ENCODE data around the gene CDK4.
A peak's percentile ranks its signal among the peaks of the same experiment; 100 is the strongest.
"Not testable (repeated sequence)": the region's sequence is repeated elsewhere in the genome, so short reads cannot be mapped to it uniquely, and the experiment has no call there.

CDK4 gene

DNA sequence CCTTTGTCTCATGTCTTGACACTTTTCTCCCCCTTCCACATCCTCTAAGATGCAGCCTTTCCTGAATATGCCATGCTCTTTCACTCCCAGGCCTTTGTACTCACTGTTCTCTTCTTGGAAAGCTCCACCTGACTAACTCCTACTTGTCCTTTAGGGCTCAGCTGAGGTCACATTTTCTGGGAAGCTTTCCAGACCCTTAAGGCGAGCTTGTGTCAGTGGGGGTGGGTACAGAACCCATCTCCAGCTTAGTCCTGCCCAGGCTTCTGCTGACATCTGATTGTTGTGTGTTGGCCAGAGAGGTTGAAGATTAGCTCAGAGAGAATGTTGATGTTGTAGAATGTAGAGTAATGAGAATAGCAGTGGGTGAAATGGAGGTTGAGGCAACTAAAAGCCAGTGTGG lies 27.6 kb upstream of the CDK4 start:
- H3K36me3 Mint-ChIP-seq, result peaks cover 15% of the 10 kb centered on the region

DNA sequence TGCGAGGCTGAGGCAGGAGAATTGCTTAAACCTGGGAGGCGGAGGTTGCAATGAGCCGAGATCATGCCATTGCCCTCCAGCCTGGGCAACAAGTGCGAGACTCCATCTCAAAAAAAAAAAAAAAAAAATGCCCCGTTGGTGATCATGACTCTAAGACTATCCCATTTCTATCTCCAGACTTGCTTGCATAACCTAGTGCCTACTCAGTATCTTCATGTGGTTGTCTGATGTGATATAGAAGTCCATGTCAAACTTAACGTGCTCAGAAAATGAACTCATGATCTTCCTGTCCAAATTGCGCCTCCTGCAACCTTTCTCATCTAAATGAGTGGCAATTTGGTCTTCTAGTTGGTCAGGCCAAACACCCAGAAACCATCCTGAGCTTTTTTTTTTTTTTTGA lies 25.8 kb upstream of the CDK4 start:
- no peak for DNase-seq
- H3K4me3 Mint-ChIP-seq, result no peak overlapping the region
- CTCF ChIA-PET, result no interaction called here
- peaks cover 2% of the 10 kb centered on the region for H3K27me3 Mint-ChIP-seq
- H3K36me3 Mint-ChIP-seq, result peaks cover 12% of the 10 kb centered on the region
- H3K27ac Mint-ChIP-seq, result no peak overlapping the region
- peaks cover 48% of the 10 kb centered on the region for H3K4me1 Mint-ChIP-seq
- no peaks in the 10 kb centered on the region for H3K9me3 Mint-ChIP-seq

More for the DNA sequence above, 27.6 kb upstream of the CDK4 start:
- CTCF ChIA-PET, result interaction anchor here (1.1 to 2.0 kb wide), 4 partner anchors 14 to 125 kb away, joined by 3 to 10 read pairs (median 6); no protein-coding TSS in a partner anchor
- H3K9me3 Mint-ChIP-seq, result no peaks in the 10 kb centered on the region
- no peak overlapping the region for H3K27ac Mint-ChIP-seq
- no peak for DNase-seq
- H3K27me3 Mint-ChIP-seq, result no peaks in the 10 kb centered on the region
- no peak overlapping the region for H3K4me3 Mint-ChIP-seq
- H3K4me1 Mint-ChIP-seq, result peaks cover 50% of the 10 kb centered on the region

DNA sequence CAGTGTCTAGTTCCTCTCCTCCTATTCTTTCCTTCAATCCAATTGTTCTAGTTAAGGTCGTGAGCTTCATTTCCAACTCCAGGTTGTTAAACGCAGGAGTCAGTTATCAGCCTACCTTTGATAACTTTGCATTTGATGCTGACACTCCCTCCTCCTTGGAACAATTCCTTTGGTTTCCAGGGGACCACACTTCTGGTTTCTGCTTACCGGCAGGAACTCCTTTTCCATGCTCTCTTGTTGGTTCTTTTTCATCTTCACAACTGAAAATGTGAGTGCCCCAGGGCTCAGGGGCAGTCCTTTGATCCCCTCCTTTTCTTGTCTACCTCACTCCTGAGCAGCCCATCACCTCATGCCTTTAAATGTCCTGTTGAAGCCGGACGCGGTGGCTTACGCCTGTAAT lies 25.3 kb upstream of the CDK4 start:
- H3K36me3 Mint-ChIP-seq, result peaks cover 7% of the 10 kb centered on the region

DNA sequence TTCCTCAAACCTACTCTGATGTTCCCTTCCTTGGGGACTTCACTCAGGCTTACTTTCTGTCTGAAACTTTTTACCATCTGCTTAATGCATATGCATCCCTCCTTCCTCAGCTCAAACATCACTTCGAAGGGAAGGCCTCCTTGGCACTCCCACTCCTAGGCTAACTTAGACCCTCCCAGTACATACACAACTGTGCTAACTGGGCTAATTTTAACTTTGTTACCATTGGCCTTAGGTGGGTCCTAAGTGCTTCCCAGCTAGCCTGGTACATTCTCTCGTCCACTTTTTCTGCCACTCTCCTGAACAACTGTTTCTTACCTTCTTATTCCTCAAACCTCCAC lies 24.1 kb upstream of the CDK4 start:
- CTCF ChIA-PET, result interaction anchor here (1.6 to 1.7 kb wide), 2 partner anchors 17 to 27 kb away, joined by 3 to 5 read pairs; no protein-coding TSS in a partner anchor
- H3K9me3 Mint-ChIP-seq, result no peaks in the 10 kb centered on the region
- H3K4me1 Mint-ChIP-seq, result peaks cover 40% of the 10 kb centered on the region
- H3K4me3 Mint-ChIP-seq, result no peak overlapping the region
- H3K27ac Mint-ChIP-seq, result no peak overlapping the region
- H3K27me3 Mint-ChIP-seq, result peaks cover 6% of the 10 kb centered on the region
- no peak for DNase-seq
- H3K36me3 Mint-ChIP-seq, result peaks cover 10% of the 10 kb centered on the region

More for the DNA sequence above, 25.3 kb upstream of the CDK4 start:
- H3K4me1 Mint-ChIP-seq, result peaks cover 44% of the 10 kb centered on the region
- DNase-seq, result no peak
- H3K27me3 Mint-ChIP-seq, result peaks cover 6% of the 10 kb centered on the region
- no peak overlapping the region for H3K27ac Mint-ChIP-seq
- no peak overlapping the region for H3K4me3 Mint-ChIP-seq
- CTCF ChIA-PET, result no interaction called here
- H3K9me3 Mint-ChIP-seq, result no peaks in the 10 kb centered on the region

DNA sequence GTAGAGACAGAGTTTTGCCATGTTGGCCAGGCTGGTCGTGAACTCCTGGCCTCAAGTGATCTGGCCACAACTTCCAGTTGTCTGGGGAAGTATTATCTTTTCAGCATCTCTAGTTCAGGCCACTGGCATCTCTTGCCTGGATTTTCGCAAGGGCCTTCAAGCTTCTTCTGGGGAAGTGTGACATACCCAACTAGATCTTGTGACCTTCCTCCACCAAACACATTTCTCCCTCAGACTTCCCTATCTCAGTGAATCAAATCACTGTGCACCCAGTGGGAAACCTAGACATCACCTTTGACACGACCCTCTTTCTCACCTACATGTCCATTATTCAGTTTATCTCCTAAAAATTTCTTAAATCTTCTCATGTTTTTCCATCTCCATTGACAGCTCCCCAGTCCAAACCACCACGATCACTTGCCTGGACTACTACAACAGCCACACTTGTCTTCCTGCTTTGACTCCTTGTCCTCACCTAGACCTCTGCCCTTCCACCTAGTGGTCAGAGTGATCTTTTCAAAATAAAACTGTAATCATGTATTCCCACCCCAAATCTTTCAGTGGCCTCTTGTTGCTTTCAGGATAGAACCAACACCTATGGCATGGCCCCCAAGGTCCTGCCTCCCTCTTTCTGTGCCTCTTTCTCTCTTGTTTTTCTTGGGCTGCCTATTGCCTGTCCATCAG lies 23.6 kb upstream of the CDK4 start:
- peaks cover 37% of the 10 kb centered on the region for H3K4me1 Mint-ChIP-seq
- H3K4me3 Mint-ChIP-seq, result no peak overlapping the region
- DNase-seq, result no peak
- CTCF ChIA-PET, result interaction anchor here (1.1 to 1.7 kb wide), 4 partner anchors 17 to 62 kb away, joined by 3 to 5 read pairs (median 4); no protein-coding TSS in a partner anchor
- H3K36me3 Mint-ChIP-seq, result peaks cover 10% of the 10 kb centered on the region
- peaks cover 6% of the 10 kb centered on the region for H3K27me3 Mint-ChIP-seq
- no peak overlapping the region for H3K27ac Mint-ChIP-seq
- H3K9me3 Mint-ChIP-seq, result no peaks in the 10 kb centered on the region

DNA sequence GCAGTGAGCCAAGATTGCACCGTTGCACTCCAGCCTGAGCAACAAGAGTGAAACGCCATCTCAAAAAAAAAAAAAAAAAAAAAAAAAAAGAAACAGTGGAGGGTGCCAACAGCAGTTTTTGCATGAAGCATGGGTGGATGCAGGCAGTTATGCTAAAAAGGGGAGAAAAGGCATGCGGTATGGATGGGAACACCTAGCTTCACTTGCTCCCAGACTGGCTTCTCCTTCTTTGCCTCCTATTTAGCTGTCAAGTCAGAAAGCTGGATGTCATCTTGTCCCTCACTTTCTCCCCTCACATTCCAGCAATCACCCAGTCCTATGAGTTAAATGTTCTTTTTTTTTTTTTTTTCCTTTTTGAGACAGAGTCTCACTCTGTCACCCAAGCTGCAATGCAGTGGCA lies 22.9 kb upstream of the CDK4 start:
- Mint-ChIP-seq H3K9me3 (no peaks in the 10 kb centered on the region), H3K4me1 (peaks cover 37% of the 10 kb centered on the region), H3K27ac (no peak overlapping the region), H3K4me3 (no peak overlapping the region), H3K27me3 (peaks cover 6% of the 10 kb centered on the region), H3K36me3 (peaks cover 12% of the 10 kb centered on the region)
- CTCF ChIA-PET, result interaction anchor here (1.0 to 1.8 kb wide), 7 partner anchors 9 to 62 kb away, joined by 3 to 5 read pairs (median 3); no protein-coding TSS in a partner anchor
- no peak for DNase-seq

DNA sequence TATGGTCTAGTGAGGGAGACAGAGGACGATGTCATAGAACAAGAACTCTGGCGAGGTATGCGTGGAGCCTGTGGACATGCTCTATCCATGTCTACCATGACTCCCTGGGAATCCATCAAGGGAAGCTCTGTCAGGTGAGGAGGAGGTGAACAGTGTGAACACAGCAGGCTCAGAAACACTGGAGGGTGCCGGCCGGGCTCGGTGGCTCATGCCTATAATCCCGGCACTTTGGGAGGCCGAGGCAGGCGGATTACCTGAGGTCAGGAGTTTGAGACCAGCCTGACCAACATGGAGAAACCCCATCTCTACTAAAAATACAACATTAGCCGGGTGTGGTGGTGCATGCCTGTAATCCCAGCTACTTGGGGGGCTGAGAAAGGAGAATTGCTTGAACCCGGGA lies 22.5 kb upstream of the CDK4 start:
- CTCF ChIA-PET, result interaction anchor here (1.0 to 1.8 kb wide), 7 partner anchors 9 to 63 kb away, joined by 3 to 5 read pairs (median 3); no protein-coding TSS in a partner anchor
- DNase-seq, H3K9me3 Mint-ChIP-seq, H3K27ac Mint-ChIP-seq, H3K4me3 Mint-ChIP-seq, H3K27me3 Mint-ChIP-seq: not testable (repeated sequence)
- Mint-ChIP-seq H3K36me3 (peaks cover 16% of the 10 kb centered on the region), H3K4me1 (peaks cover 38% of the 10 kb centered on the region)

DNA sequence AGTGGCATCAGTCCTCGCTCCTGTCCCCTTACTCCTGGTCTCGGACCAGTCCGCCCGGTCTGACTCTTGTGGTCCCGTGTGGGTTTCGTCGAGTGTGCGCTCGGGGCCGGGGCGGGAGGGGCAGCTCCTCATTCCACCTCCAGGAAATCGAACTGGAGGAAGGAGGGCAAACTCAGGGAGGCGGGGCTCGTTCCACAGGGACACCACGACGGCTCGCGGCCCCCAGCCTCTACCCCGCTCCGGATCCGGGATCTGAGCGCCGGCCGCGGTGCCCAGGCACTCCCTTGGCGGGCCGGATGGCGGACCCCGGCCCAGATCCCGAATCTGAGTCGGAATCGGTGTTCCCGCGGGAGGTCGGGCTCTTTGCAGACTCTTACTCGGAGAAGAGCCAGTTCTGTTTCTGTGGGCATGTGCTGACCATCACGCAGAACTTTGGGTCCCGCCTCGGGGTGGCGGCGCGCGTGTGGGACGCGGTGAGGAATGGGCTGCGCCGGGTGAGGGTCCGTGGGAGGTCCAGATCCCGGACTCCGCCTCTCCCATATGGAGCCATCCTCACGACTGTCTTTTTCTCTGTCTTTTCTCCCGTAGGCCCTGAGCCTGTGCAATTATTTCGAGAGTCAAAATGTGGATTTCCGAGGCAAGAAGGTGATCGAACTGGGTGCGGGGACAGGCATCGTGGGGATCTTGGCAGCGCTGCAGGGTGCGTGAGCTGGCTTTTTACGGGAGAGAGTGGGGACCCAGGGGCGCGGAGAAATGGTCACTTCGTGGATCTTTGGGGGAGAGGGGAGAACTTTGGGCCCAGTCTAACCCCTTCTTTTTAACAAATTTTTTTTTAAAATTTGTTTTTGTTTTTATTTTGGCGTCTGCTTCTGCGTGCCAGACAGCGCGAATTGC lies 20.6 kb upstream of the CDK4 start, which contains the start of gene EEF1AKMT3:
EEF1AKMT3 (plus strand) TSS at position 186 of the 894 bp plus-strand sequence; CDS start at position 297, 111 bp downstream.
- peak; percentile 74 for DNase-seq
- Mint-ChIP-seq H3K9me3 (no peaks in the 10 kb centered on the region), H3K4me3 (peak within 1 kb of the TSS; percentile 94), H3K36me3 (peaks cover 23% of the 10 kb centered on the region), H3K27ac (peak within 1 kb of the TSS; percentile 97), H3K4me1 (peaks cover 33% of the 10 kb centered on the region), H3K27me3 (peaks cover 12% of the 10 kb centered on the region)
- CTCF ChIA-PET, result interaction anchor here (0.7 to 1.9 kb wide), 6 partner anchors 9 to 133 kb away, joined by 3 to 8 read pairs (median 4); no protein-coding TSS in a partner anchor

DNA sequence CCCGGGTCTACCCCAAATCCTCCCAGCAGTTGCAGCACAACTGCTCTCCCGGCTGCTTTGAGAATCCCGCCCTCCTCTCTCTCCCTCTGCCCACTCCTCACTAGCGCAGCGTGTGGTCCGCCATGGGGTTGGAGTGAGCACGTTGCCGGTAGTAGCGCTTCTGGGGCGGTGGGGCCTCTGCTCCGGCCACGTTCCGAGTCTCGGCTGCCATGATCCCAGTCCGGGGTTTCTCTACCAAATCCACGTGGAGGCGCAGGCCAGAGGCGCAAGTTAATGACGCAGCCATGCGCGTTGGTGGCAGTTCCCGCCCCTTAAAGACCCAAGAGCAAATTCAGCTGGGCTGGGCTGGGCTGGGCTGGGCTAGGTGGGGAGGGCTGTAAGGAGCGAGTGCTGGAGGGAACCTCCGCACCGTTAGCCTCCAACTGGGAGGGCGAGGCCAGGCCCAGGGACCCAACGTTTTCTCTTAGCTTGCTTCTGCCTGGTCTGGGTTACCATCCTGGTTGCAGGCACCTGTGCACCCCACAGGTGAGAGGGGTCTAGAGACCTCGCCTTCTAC lies 19.8 kb upstream of the CDK4 start, which contains the start of gene METTL1:
METTL1 (minus strand) TSS at position 233 of the 556 bp plus-strand sequence; CDS start at position 211, 22 bp downstream.
- peaks cover 23% of the 10 kb centered on the region for H3K36me3 Mint-ChIP-seq
- H3K9me3 Mint-ChIP-seq, result no peaks in the 10 kb centered on the region
- H3K27me3 Mint-ChIP-seq, result peaks cover 19% of the 10 kb centered on the region
- H3K4me1 Mint-ChIP-seq, result peaks cover 33% of the 10 kb centered on the region
- peak within 1 kb of the TSS; percentile 94 for H3K4me3 Mint-ChIP-seq
- H3K27ac Mint-ChIP-seq, result peak within 1 kb of the TSS; percentile 97
- peak; percentile 97 for DNase-seq
- CTCF ChIA-PET, result interaction anchor here (0.7 to 1.9 kb wide), 6 partner anchors 9 to 134 kb away, joined by 3 to 8 read pairs (median 4); no protein-coding TSS in a partner anchor

DNA sequence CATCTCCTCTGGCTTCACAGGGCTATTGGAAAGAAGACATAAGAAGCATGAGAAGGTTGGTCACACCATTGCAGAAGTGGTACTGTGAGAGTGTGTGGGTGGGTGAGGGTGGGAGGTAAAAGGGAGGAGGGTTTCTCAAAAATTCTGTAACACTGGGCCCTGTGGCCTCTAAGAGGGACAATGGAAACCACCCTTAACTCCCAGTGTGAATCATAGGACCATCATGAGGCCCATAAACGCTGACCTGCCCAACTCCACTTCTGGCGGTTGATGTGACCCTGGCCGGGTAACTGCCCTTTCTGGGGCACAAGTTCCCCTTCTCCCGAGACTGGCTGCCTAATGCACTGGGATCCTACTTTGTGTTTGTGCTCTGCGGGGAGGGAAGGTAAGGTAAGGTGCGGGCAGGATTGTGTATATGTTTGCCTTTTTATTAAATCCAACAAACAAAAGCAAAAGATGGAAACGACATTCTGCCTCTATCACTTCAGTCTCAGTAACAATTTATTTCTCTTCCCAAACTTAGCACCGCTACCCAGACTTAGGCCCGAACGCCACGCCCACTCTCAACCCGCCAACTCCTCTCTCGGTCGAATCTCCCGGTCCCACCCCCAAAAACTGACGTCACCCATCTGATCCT lies 19.2 kb upstream of the CDK4 start:
- peaks cover 25% of the 10 kb centered on the region for H3K27me3 Mint-ChIP-seq
- CTCF ChIA-PET, result interaction anchor here (0.8 to 1.9 kb wide), 4 partner anchors 10 to 15 kb away, joined by 3 to 8 read pairs (median 4); no protein-coding TSS in a partner anchor
- peak; percentile 93 for DNase-seq
- peaks cover 23% of the 10 kb centered on the region for H3K36me3 Mint-ChIP-seq
- peak overlapping the region; percentile 97 for H3K27ac Mint-ChIP-seq
- H3K4me1 Mint-ChIP-seq, result peaks cover 39% of the 10 kb centered on the region
- peak overlapping the region; percentile 94 for H3K4me3 Mint-ChIP-seq
- no peaks in the 10 kb centered on the region for H3K9me3 Mint-ChIP-seq

DNA sequence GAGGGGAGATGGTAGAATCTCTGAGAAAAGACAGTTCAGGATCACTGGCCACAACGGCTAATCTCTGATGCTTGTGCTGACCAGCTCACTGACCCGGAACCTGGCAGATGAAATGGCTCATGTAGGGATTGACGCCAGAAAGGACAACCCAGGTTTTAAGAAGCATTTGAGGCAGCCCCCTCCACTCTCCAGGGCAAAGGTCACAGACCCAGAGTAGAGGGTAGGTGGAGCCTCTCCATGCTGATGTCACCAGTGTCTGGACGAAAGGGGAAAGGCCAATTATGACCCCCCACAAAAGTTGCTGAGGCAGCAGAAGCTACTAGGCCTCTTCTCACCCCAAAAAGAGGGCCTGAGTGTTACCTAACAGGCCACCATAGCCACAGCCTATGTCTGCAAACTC lies 18.6 kb upstream of the CDK4 start:
- Mint-ChIP-seq H3K36me3 (peaks cover 21% of the 10 kb centered on the region), H3K4me3 (peak overlapping the region; percentile 16), H3K9me3 (no peaks in the 10 kb centered on the region), H3K4me1 (peaks cover 41% of the 10 kb centered on the region), H3K27ac (no peak overlapping the region), H3K27me3 (peaks cover 31% of the 10 kb centered on the region)
- DNase-seq, result no peak
- CTCF ChIA-PET, result interaction anchor here (0.8 kb wide), 1 partner anchor 12 kb away, joined by 3 read pairs; no protein-coding TSS in a partner anchor

DNA sequence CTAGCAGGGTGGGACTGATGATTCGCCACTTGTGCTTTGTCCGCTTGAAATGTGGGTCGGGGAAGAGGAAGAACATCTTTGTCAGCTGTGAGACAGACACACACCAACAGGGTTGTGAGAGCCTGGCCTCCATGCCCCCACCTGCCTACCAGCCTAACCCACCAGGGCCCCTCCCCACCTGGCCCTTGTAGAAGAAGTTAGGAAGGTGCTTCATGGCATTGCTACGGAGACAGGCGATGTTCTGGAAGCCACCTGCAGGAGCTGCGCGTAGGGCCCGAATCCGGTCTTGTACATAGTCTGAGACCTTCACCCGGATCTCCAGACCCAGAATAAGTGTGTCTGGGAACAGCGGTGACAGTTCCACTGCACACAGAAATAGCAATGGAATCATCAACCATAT lies 17.5 kb upstream of the CDK4 start:
- no peak for DNase-seq
- Mint-ChIP-seq H3K9me3 (no peaks in the 10 kb centered on the region), H3K4me3 (no peak overlapping the region), H3K27me3 (peaks cover 42% of the 10 kb centered on the region), H3K36me3 (peaks cover 19% of the 10 kb centered on the region), H3K4me1 (peaks cover 50% of the 10 kb centered on the region), H3K27ac (no peak overlapping the region)
- CTCF ChIA-PET, result interaction anchor here (3.1 kb wide), 1 partner anchor 10 kb away, joined by 12 read pairs; no protein-coding TSS in a partner anchor

DNA sequence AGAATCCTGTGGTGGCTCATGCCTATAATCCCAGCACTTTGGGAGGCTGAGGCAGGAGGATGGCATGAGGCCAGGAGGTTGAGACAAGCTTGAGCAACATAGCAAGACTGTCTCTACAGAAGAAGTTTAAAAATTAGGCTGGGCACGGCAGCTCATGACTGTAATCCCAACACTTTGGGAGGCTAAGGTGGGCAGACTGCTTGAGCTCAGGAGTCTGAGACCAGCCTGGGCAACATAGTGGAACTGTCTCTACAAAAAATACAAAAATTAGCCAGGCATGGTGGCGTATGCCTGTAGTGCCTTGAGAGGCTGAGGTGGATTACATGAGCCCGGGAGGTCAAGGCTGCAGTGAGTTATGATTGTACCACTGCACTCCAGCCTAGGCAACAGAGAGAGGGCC lies 15.8 kb upstream of the CDK4 start:
- H3K9me3 Mint-ChIP-seq, result no peaks in the 10 kb centered on the region
- H3K27me3 Mint-ChIP-seq, result peaks cover 53% of the 10 kb centered on the region
- CTCF ChIA-PET, result interaction anchor here (2.5 to 3.1 kb wide), 2 partner anchors 9 to 12 kb away, joined by 12 to 19 read pairs; no protein-coding TSS in a partner anchor
- DNase-seq, result no peak
- peaks cover 52% of the 10 kb centered on the region for H3K4me1 Mint-ChIP-seq
- no peak overlapping the region for H3K4me3 Mint-ChIP-seq
- no peak overlapping the region for H3K27ac Mint-ChIP-seq
- H3K36me3 Mint-ChIP-seq, result peaks cover 16% of the 10 kb centered on the region
